Raji (cell line): Measurements from ENCODE around the gene CACNA2D3.

Source experiments
- POLR2A ChIP-seq: IDR thresholded peaks from 2 replicates; pipeline ENCODE4 v1.6.1; 2011; ENCODE audit warnings: low read depth, low read length, control low read depth; ENCODE audit not compliant: insufficient read depth

Gene CACNA2D3

DNA sequence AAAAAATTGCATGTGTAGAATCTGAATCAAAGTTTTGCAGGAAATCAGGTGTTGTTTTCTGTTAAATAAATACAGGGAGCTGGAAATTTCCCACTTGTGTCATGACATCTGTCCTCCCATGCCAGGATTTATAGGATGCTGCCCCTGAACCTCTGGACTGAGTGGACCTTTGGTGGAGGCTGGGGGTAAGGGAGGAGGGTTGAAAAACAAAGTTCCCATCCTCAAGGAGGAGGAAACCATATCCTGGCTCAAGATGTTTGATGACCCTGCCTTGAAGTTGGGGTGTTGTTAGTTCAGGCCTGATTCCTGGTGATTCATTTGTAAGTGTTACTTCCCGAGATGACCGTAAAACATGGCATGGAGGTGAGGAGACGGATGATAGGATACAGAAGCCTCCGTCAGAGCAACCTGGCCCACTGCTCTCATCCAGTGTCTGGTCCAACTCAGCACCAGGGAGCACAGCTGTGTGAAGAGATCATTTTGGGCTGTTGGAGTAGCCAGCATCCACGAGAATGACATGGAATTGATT is 223.6 kb downstream of the CACNA2D3 start:
- TF ChIP-seq POLR2A, result no peak

DNA sequence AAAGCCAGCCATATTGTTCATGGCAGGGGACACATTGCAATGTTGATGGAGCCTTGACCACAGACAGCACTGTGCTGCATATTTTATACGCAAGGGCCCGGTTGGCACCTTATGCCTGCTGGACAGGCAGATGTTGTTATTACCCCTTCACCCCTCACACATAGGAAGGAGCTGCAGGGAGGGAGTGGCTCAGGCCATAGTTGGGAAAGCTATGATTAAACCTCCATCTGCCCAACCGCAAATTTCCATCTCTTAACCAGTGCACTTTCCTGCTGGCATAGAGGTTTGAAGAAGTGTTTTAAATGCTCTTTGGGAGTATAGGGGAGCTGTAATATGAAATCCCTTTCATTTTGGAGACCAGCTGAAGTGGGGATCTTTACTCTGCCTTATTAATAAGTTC is 224.7 kb downstream of the CACNA2D3 start:
- TF ChIP-seq POLR2A, result no peak

DNA sequence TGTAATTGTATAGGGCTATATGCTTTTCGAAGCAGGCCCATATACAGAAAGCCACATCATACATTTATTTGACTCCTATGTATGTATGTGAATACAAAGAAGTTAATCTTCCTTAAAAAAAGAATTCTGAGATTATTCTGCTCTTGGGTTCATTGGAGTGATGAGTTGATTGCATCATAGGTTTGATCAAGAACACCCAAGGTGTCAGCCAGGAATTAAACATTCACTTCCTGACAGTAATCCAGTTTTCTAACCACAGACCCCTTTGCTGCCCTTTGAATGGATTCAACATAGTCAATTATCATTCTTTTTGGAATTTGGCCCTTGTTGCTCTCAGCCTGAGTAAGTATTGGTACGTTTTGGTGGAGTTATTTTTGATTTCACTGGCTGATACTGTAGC is 225.6 kb downstream of the CACNA2D3 start:
- TF ChIP-seq POLR2A, result no peak

DNA sequence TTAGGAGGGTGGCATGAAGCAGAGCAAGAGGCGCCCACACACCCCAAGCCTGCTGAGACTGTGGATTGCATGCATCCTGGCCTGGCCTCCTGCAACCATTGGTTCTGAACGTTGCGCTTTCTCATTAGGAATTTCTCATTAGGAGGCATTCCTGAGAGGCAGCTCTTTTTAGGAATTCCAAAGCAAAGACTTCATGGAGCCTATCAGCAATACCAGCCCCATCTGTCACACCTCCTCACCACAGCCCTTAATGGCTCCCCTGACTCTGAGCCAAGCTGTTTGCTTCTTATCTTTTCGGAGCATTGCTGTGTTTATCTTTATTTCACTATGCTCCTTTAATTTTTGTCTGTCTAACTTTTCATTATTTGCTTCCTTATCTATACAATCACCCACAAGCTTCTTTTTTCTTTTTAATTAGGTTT is 226.9 kb downstream of the CACNA2D3 start:
- no peak for TF ChIP-seq POLR2A

DNA sequence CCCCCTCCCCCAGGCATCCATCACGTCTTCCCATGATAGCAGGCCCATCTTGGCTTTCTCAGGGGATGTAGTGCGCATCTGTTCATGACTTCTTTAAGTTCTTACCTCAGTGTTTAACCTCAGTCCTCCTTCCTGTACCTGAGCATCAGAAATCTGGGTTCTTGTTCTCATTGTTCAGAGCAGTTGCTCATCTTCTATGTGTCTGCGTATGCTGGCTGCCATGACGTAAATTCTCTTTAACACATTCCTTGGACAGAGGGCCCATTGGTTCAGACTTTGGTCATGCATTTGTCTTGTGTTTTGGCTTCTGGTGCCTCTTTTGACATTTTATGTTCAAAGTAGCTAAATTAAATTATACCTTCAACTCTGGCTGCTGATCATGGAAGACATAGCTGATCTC is 227.3 kb downstream of the CACNA2D3 start:
- no peak for TF ChIP-seq POLR2A

DNA sequence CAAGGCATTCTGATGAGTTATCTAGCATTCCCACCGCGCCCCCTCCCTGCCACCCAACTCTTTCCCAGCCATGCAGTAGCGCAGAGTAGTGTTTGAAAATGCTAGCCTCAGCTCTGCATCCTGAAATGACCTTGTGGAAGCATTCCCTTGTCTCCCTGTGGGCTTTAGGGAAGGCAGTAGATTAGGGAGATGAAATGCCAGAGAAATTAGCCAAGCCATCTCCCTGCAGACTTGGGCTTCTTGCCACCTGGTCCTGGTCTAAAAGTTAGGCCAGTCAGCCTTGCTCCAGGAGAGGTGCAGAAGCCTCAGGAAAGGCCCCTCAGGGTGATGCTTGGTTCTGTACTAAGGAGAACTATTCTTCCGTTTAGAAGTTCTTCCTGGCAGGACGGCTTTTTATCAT is 231.2 kb downstream of the CACNA2D3 start:
- no peak for TF ChIP-seq POLR2A

DNA sequence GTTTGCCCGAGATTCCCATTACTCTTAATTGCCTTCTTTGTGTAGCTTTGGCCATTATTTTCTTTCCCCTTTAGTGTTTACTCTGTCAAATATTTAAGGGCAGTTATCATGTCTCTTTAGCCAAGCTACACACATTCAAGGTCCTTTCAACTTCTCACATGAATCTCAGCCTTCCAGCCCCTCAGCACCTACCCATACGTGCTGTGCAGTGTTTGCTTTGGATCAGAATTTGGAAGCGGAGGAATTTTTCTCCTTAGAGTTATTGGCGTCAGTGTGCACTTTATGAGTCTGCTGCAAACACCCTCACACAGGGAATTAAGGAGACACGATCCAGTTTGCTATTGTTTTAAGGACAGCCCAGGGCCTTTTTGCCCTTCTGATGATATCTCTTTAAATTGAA is 231.6 kb downstream of the CACNA2D3 start:
- TF ChIP-seq POLR2A, result no peak

DNA sequence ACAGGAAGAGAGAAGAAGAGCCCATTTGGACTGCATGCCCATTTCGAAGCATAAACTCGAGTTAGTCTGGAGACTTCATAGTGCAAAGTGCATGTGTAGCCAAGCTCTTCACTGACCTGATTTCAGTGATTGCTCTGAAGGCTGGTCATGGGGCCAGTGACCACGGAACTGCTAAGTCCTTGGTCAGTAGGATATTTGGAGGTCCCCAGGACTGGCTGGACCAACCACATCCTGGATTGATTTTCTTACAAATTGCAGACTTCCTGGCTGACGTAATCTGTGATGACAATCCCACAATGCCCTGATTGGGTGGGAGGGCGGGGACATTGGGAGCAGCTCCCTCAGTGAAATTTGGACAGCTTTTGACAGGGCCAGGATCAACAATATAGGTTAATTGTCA is 233.4 kb downstream of the CACNA2D3 start:
- no peak for TF ChIP-seq POLR2A

DNA sequence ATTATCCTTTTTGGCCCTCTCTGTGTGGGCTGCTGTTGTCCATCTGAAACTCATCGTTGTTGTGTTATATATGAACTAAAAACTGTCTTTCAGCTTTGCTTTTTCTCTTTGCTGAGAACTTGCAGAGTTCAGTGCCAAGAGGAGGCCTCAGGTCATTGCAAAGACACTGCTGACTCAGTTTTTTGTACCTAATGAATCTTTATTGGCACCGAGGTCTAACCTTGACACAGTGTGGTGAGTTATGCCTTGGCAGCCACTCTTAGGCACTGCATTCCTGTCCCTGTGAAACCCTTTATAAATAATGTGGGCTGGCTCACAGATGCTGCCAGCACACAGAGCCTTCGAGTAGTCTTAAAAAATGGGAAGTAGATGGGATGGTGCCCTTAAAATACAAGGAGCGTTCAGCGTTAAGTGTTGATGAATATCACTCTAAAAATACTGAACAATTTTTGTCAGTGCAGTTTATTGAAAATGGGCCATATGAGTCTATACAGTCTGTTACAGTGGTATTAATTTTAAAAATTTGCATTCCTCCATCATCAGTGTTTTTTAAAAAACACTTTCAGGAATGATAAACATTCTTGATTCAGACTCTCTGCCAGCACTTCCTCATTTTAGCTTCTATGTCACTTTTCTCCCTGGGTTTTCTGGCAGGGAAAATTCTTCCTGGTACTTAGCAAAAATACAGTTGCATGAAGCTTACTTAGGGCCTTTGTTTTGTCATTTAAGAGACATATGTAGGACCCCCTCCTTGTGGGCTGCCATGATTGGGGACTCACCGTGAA is 234.1 kb downstream of the CACNA2D3 start:
- no peak for TF ChIP-seq POLR2A

DNA sequence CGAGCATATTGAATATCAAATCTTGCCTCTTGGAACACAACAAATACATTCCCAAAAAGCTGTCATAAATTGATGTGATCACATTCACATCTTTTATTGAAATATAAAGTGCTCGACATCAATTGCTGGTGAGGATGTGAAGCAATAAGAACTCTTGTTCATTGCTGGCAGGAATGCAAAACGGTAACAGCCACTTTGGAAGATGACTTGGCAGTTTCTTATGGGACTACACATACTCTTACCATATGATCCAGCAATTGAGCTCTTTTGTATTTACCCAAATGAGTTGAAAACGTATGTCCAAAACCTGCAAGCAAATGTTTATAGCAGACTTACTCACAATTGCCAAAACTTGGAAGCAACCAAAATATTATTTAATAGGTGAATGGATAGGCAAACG is 234.9 kb downstream of the CACNA2D3 start:
- TF ChIP-seq POLR2A, result no peak

DNA sequence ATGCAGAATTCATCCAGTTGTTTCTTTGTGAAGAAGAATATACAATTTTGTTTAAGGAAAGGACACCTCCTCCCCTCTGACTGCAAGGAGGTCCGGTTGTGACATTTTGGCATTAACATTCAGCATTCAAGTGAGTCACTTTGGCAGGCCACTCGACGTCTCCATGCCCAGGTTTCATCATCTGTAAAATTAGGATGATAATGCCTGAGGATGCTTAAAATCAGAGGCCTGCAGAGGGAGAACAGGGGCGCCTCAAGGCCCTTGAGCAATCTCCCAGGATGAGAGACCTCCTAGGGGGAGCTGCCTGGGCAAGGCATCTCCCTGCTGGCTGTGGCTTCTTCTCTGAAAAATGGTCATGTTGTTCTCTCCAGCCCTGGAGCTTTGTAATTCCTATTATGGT is 236.0 kb downstream of the CACNA2D3 start:
- TF ChIP-seq POLR2A, result no peak

DNA sequence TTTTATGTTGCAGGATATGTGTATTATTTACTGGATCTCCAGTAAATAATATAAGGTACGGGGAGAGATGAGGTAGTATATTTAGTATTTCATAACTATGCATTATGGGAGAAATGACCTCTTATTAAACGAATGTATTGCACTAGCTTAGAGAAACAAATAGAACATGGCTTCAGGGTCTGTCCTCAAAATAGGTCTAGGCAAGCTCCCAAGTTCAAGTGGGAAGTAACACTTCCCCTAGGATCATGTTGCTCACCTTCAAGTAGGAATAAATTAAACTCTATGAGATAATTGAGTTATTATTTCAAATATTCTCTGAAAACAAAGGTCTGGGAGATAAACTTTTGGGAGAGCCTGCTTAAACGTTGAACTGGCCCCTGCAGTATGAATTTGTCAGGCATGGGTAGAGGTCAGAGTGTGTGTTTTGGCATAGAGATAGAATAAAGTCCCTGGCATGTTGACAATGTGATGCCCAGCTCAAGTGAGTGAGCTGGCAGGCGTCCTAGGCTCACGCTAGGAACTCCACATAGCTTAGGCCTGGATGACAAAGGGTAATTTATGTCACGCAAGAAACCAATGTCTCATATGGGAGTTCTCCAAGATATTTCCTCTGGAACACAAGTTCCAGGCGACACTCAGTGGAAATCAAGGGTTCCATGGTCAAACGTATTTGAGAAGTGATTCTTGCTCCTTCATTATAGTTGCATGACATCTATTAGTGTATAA is 236.8 kb downstream of the CACNA2D3 start:
- no peak for TF ChIP-seq POLR2A

DNA sequence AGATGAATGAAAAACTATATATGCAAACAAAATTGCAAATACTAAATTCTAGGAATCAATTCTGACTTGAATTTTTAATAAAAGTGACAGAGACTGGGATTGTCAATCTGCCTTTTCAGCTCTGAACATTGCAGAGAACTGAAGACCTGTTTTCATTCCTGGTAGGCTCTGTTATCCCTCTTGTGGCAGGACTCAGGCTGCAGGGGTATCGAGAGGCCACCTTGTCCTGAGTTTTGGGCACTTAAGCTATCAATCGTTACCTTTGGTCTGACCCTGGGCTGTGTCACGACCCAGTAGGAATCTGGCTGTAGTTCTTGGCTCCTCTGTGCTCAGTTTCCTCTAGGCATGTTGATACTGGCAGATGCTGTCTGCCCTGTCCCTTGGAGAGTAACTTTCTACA is 238.0 kb downstream of the CACNA2D3 start:
- no peak for TF ChIP-seq POLR2A

DNA sequence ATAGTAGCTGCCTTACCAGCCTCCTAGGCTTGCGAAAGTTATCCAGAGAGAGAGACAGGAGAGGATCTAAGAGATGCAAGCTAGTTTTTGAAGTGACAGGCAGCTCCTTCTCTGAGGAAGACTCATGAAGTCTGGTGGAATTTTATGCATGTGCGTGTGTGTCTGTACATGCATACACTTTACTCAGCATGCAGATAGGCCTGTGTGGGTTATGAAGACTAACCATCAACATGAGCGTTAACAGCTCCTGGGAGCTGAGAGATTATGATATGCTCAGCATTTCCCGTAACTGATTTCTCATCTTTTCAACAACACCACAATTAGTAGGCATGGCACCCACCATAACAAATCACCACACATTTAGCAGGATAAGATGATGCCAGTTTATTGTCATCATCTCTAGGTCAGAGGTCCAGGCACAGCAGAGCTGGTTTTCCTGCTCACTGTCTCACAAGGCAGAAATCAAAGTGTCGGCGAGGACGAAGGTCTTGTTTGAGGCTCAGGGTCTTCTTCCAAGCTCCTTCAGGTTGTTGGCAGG is 239.5 kb downstream of the CACNA2D3 start:
- TF ChIP-seq POLR2A, result no peak

DNA sequence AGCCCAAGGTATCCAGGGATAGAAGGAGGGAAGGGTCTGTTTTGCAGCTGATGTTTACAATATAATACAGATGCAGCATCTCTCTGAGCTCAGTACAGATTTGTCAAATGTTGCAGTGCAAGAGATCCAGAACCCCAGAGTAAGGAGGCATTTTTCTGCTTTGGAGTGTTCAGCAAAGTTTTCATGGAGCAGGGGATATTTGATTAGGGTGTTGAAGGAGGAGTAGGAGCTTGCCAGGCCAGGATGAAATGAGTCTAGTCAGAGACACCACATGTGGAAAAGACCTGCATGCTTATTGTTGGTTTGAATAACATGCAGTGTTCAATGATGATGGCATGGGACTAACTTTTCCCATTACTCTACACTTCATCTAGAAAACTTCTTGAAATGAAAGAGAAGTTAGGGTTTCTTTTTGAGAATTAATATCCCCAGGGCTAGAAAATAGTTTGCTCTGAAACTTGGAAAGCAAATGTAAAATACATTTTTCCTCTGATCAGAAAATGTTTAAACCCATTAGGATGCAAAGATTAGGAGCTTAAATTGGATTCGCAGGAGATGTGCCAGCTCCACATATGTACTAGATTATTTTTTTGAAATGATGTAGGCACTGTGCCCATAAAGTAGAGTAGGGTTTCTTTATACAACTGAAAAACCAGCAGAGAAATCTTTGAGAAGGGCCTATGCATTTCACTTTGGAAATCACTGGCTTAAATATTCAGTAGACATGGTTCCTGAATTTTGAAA is 243.8 kb downstream of the CACNA2D3 start:
- no peak for TF ChIP-seq POLR2A
